ENCODE measurements around the gene PDE8B.

Gene PDE8B

DNA sequence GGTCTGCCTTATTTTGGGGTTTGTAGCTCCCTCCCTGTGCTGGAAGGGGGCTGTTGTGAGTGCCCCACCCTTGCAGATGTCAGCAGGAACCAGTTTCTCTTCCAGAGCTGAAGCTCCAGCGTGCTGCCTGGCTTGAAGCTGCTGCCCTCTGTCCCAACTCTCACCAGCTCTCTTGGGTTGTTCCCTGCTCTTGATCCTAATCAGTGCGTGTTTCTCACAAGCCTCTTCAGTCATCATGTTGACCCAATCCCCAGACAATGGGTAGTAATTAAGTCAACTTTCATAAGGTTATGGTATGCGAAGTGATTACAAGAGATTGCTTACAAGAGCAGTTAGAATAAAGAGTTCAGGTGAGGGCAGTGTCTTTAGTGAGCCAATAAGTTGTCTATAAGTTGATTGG, 57.0 kb downstream of the PDE8B start:
- Mint-ChIP-seq H3K36me3 (ENCODE audit: low read depth) (no peaks in the 10 kb centered on the region), H3K27ac (no peak overlapping the region), H3K4me1 (ENCODE audit: low read depth) (peaks cover 2% of the 10 kb centered on the region), H3K9me3 (no peaks in the 10 kb centered on the region), H3K4me3 (no peak overlapping the region), H3K27me3 (peaks cover 23% of the 10 kb centered on the region)
- DNase-seq, result no peak

DNA sequence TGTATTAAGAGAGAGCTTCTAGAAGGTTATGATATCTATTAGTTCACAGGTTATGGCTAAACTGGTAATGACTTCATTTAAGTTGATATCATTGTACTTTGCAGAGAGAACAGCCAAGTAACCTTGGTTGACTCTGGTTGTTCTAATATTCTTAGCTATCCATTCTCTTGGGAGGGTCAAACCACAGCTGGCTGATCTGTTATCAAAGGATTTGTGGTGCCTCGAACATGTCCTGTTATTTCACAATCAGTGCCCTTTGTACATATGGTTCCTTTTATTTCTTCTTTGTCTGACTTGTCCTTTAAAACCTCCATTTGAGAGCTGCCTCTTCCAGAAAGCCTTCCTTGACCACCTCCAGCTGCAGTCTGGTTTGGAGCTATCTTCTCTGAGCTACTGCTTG, 61.7 kb downstream of the PDE8B start:
- H3K9me3 Mint-ChIP-seq, result no peaks in the 10 kb centered on the region
- no peaks in the 10 kb centered on the region for H3K36me3 Mint-ChIP-seq (ENCODE audit: low read depth)
- H3K4me1 Mint-ChIP-seq (ENCODE audit: low read depth), result peaks cover 3% of the 10 kb centered on the region
- H3K27me3 Mint-ChIP-seq, result peaks cover 24% of the 10 kb centered on the region
- H3K27ac Mint-ChIP-seq, result no peak overlapping the region
- no peak for DNase-seq
- H3K4me3 Mint-ChIP-seq, result no peak overlapping the region

DNA sequence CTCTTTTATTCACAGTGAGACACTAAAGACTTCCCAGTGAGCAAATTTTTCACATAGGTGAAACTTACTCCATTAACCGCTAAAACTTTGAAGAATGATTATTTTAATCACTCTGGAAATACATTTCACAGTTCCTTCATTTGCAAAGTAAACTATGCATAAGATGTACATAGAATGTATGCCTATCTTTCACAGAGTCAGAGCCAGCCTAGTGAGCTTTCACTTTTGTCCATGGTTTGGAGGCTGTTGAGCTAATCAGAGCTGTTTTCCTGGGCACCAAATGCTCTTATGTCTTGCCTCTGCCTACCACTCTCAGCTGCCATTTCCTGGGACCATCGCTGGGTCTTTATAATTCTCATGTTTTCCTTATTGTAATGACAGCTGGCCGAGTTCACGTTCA, 67.3 kb downstream of the PDE8B start:
- Mint-ChIP-seq H3K36me3 (ENCODE audit: low read depth) (no peaks in the 10 kb centered on the region), H3K9me3 (no peaks in the 10 kb centered on the region), H3K4me3 (no peak overlapping the region), H3K27ac (peak overlapping the region; percentile 16), H3K27me3 (no peaks in the 10 kb centered on the region), H3K4me1 (ENCODE audit: low read depth) (peaks cover 13% of the 10 kb centered on the region)
- no peak for DNase-seq

DNA sequence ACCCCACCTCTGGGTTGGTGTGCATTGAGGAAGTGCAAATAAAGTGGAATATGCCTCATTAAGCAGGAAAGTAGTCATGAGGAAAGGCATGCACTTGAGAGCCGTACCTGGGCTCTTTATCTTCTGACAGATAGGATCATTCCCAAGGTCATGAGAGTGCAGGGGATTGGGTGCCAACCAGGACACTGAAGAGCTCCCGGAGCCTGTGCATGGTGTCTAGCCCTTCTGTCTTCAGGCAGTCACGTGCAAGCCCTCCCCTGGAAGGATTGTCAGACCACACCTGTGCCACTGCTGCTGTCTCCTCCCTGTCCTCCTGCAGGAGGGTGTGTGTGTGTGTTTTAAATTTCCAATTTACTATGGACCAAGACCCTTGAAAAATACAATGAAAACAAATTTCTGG, 69.6 kb downstream of the PDE8B start:
- H3K27me3 Mint-ChIP-seq, result no peaks in the 10 kb centered on the region
- H3K9me3 Mint-ChIP-seq, result no peaks in the 10 kb centered on the region

DNA sequence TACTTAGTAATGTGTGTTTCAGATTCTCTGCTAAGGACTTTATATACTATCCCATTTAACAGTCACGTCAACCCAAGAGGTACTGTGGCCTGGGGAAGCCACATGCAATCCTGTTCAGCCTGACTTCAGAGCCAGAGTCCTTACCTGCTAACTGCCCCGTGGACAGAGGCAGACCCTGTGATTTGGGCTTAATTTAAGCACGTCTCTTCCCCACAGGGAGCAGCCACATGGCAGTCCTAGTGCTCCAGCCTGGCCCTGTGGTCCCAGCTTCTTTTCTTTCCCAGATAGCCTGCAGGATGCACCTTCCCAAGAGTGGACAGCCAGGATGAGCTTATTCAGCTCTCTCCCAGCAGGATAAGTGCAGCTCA, 71.5 kb downstream of the PDE8B start:
- DNase-seq, result no peak

More for the DNA sequence above, 69.6 kb downstream of the PDE8B start:
- no peak overlapping the region for H3K27ac Mint-ChIP-seq
- DNase-seq, result no peak
- H3K36me3 Mint-ChIP-seq (ENCODE audit: low read depth), result no peaks in the 10 kb centered on the region
- no peak overlapping the region for H3K4me3 Mint-ChIP-seq
- peaks cover 13% of the 10 kb centered on the region for H3K4me1 Mint-ChIP-seq (ENCODE audit: low read depth)

DNA sequence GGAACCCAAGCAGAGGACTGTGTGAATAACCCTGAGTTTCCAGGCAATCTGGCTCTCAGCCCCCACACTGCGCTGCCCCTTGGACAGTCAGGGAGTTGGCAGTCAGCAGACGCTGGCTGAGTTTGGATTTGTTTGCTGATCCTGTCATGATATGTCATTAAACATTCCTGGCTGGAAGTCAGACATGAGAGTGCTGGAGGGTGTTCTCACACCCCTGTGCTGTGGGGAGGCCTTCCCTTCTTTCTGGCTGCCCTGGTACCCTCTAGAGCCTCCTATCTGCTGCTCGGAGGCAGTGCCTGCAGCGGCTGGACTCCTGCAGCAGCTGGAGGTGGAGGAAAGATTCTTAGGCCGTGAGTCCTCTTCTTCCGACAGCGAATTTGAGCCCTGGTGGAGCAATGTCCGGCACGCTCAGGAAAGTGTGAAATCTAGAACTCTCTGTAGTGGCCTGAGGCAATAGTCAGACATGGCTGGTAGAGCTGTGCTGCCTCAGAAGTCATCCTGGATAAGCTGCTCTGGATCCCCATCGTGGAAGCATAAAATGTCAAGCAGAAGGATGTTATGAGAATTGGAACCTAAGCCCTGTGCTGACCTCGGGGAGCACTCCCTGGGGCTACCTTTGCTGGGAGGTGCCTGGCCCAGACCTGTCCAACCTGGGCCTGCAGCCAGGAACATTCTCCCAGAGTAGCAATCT, 72.0 kb downstream of the PDE8B start:
- Mint-ChIP-seq H3K9me3 (no peaks in the 10 kb centered on the region), H3K36me3 (ENCODE audit: low read depth) (no peaks in the 10 kb centered on the region), H3K27ac (no peak overlapping the region), H3K4me1 (ENCODE audit: low read depth) (peaks cover 7% of the 10 kb centered on the region), H3K27me3 (no peaks in the 10 kb centered on the region), H3K4me3 (no peak overlapping the region)
- DNase-seq, result no peak

More for the DNA sequence above, 71.5 kb downstream of the PDE8B start:
- Mint-ChIP-seq H3K4me3 (no peak overlapping the region), H3K27ac (no peak overlapping the region), H3K9me3 (no peaks in the 10 kb centered on the region), H3K36me3 (ENCODE audit: low read depth) (no peaks in the 10 kb centered on the region), H3K4me1 (ENCODE audit: low read depth) (peaks cover 10% of the 10 kb centered on the region), H3K27me3 (no peaks in the 10 kb centered on the region)

DNA sequence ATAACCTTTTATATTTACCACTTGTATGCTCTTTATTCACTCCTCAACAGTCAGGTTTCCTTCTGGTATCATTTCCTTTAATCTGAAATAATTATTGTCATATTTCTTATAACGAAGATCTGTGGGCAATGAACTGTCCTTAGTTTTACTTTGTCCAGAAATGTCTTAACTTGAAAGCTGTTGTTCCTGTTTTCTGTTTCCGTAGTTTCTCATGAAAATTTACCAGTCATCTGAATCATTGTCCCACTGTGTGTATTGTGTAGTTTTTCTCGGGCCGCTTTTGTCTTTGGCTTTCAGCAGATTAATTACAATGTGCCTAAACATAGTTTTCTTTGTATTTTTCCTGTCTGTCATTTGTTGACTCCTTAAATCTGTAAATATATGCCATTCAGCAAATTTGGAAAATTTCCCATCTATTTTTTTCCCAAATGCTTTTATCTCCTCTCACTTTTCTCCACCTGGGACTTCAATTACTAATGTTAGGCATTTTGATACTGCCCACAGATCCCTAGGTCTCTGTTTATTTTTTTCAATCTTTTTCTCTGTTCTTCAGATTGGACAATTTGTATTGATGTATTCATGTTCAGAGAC, 74.9 kb downstream of the PDE8B start:
- DNase-seq, result no peak
- Mint-ChIP-seq H3K27ac (no peak overlapping the region), H3K27me3 (peaks cover 2% of the 10 kb centered on the region), H3K9me3 (no peaks in the 10 kb centered on the region), H3K4me3 (no peak overlapping the region), H3K4me1 (ENCODE audit: low read depth) (no peaks in the 10 kb centered on the region), H3K36me3 (ENCODE audit: low read depth) (no peaks in the 10 kb centered on the region)

DNA sequence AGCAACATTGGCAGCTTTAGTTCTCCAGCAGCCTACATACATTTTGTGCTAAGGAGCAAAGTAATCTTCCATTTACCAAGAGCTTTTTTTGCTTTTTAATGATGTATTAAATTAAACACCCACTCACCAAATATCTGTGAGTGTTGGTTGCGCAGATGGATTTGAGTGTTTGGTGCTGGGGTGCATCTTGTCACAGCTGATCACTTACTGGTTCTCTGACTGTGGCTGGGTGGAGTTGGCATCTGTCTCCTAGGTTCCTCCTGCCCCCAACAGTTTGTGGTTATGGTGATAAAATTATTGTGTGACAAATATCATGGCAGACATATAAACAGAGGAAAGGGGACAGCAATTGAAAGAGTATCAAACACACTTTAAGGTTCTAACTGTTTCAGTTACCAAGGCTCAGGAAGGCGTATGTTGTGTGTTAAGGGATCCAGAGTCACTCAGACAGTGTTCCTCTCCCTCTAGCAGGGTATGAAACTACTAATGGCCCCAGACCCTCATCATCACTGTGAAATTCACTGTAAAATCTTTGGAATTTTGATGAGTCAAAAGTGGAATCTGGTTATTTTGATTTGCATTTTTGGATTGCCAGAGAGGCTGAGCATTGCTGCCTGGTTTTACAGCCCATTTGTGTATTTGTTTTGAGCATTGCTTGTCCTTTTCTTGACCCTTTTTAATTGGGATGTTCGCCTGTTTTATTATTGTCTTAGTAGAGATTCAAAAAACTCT, 81.7 kb downstream of the PDE8B start:
- Mint-ChIP-seq H3K4me1 (ENCODE audit: low read depth) (no peaks in the 10 kb centered on the region), H3K36me3 (ENCODE audit: low read depth) (no peaks in the 10 kb centered on the region), H3K27me3 (peaks cover 18% of the 10 kb centered on the region), H3K9me3 (no peaks in the 10 kb centered on the region), H3K4me3 (no peak overlapping the region), H3K27ac (no peak overlapping the region)
- DNase-seq, result no peak

DNA sequence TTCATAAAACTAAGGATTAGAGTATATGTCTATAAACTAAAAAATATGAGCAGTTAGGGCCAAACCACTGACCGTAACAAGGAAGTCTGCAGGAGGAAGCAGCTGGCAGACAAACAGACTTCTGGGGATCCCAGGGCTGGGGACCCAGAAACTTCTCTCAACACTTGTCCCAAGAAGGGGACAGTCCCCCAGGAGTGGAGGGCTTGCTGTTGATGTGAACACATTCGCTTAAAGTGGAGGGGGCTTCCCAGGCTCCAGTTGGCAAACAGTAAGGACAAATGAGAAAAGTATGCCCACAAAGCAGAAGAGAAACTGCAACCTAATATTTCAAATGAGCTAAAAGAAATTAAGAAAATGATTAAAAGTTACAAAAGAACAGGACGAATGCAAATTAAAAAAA, 83.7 kb downstream of the PDE8B start:
- Mint-ChIP-seq H3K27ac (no peak overlapping the region), H3K9me3 (no peaks in the 10 kb centered on the region), H3K27me3 (peaks cover 23% of the 10 kb centered on the region), H3K4me3 (no peak overlapping the region), H3K36me3 (ENCODE audit: low read depth) (no peaks in the 10 kb centered on the region), H3K4me1 (ENCODE audit: low read depth) (no peaks in the 10 kb centered on the region)
- no peak for DNase-seq

DNA sequence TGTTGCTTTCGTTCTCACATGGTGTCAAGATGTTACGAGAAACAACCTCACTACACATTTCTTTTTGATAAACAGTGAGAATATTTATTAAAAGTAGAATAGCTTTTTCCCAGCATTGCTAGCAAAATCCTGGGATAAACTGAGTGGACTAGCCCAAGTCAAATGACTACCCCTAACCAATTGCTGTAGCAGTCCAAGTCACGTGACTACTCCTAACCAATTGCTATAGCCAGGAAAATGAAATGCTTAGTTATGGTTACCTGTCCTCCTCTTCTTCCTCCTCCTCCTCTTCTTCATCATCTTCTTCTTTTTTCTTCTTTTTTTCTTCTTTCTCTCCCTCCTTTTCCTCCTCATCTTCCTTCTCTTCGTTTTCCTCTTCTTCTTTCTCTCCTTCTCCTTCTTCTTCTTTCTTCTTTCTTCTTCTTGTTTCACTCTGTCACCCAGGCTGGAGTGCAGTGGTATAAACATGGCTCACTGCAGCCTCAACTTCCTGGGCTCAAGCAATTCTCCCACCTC, 85.4 kb downstream of the PDE8B start:
- Mint-ChIP-seq H3K4me3 (no peak overlapping the region), H3K4me1 (ENCODE audit: low read depth) (no peaks in the 10 kb centered on the region), H3K36me3 (ENCODE audit: low read depth) (no peaks in the 10 kb centered on the region), H3K27ac (no peak overlapping the region), H3K9me3 (no peaks in the 10 kb centered on the region), H3K27me3 (peaks cover 23% of the 10 kb centered on the region)
- DNase-seq, result no peak

DNA sequence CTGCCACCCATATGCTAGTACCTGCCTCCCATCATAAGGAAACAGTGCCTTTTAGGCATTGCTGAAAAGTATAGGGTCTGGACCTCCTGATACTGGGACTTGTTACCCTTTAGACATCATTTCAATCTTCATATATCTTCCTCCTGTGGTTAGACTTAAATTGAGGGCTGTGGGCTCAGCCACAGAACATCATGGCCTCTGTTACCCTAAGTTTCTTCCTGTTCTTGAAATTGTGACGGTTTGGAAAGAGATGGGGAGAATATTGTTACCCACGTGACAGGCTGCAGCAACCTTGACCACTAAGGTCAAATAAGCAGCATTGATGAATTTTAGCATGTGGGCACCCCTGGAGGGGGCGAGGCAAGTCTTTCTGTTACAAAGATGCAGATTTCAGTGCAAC, 87.7 kb downstream of the PDE8B start:
- H3K9me3 Mint-ChIP-seq, result no peaks in the 10 kb centered on the region
- no peaks in the 10 kb centered on the region for H3K36me3 Mint-ChIP-seq (ENCODE audit: low read depth)
- H3K27me3 Mint-ChIP-seq, result peaks cover 23% of the 10 kb centered on the region
- no peak for DNase-seq
- H3K27ac Mint-ChIP-seq, result no peak overlapping the region
- no peaks in the 10 kb centered on the region for H3K4me1 Mint-ChIP-seq (ENCODE audit: low read depth)
- no peak overlapping the region for H3K4me3 Mint-ChIP-seq

DNA sequence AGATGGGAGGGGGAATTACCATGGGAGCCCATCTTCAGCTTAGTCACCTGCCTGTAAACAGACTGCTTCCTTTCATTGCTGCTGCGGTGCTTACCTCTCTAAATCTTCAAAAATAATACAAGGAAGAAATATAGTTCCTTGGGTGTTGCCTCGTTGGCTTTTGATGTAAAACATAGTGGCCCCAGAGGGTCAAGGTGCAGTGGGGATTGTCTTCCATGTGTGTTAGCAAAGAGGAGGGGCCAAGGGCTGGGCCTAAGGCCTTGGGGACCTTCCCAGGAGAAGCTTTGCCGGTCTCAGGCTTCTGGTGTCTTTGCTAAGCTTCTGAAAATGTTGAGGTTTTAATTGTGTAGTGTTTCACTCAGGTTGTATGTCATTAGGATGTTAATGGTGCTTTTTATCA, 90.0 kb downstream of the PDE8B start:
- Mint-ChIP-seq H3K4me3 (no peak overlapping the region), H3K4me1 (ENCODE audit: low read depth) (no peaks in the 10 kb centered on the region), H3K27me3 (peaks cover 19% of the 10 kb centered on the region), H3K9me3 (no peaks in the 10 kb centered on the region), H3K36me3 (ENCODE audit: low read depth) (no peaks in the 10 kb centered on the region), H3K27ac (no peak overlapping the region)
- DNase-seq, result no peak

DNA sequence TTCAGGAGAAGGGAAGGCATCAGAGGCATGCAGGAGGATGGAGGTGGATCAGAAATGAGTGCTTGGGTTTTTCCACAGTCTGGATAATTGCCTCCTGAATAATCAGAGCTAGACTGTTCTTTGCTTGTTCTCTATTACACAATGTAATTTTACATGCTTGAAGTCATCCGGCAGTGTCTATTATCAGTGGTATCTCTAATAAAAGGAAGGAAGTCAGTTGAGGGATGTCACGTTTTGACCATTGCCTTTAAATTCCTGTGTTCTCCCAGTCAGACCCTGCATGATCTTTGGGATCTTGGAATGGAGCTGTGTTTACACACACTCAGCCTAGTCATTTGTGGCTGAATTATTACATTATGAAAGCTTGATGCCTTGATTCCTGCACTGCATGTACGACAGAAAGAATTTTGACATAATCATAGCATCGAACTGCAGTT, 91.0 kb downstream of the PDE8B start:
- Mint-ChIP-seq H3K27ac (no peak overlapping the region), H3K9me3 (no peaks in the 10 kb centered on the region), H3K4me1 (ENCODE audit: low read depth) (no peaks in the 10 kb centered on the region), H3K4me3 (no peak overlapping the region), H3K27me3 (peaks cover 14% of the 10 kb centered on the region), H3K36me3 (ENCODE audit: low read depth) (no peaks in the 10 kb centered on the region)
- no peak for DNase-seq

DNA sequence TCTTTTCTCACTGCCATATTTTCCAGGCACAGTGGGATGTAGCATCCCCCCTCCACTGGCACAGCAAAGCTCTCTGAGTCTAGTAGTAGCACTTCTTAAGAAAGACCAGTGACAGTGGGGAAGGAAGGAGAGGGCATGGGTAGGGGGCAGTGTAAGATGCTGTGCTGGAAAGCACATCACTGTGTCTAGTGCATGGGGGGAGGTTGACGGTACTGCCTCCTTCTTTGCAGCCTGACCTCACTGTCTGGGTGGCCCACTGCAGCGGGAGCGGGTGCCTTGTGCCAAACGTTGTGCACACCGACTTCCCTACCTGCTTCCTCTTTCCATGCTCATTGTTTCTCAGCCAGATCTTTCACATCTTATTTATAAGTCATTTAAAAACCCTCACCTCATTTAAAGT, 91.8 kb downstream of the PDE8B start:
- no peak for DNase-seq
- Mint-ChIP-seq H3K9me3 (no peaks in the 10 kb centered on the region), H3K4me3 (no peak overlapping the region), H3K27me3 (peaks cover 7% of the 10 kb centered on the region), H3K27ac (no peak overlapping the region), H3K4me1 (ENCODE audit: low read depth) (no peaks in the 10 kb centered on the region), H3K36me3 (ENCODE audit: low read depth) (no peaks in the 10 kb centered on the region)

DNA sequence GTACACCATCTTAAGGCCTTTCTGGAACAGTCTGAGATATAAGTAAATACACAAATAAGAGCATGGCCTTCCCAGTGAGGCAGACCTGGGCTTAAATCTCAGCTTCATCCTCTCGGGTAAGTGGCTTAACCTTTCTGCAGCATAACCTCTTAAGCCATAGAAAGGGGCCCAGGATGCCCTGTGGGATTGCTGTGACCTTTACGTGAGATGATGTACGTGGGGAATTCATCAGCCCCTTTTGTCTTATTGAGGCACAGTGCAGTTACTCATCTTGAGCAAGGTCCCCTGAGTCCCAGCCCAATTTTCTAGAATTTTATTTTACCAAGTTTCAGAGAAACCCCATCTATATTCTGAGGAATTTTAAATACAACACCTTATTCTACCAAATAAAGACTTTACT, 92.2 kb downstream of the PDE8B start:
- no peaks in the 10 kb centered on the region for H3K36me3 Mint-ChIP-seq (ENCODE audit: low read depth)
- H3K27ac Mint-ChIP-seq, result no peak overlapping the region
- no peak for DNase-seq
- peaks cover 3% of the 10 kb centered on the region for H3K27me3 Mint-ChIP-seq
- no peaks in the 10 kb centered on the region for H3K9me3 Mint-ChIP-seq
- H3K4me1 Mint-ChIP-seq (ENCODE audit: low read depth), result no peaks in the 10 kb centered on the region
- H3K4me3 Mint-ChIP-seq, result no peak overlapping the region

Measured in activated T-cell treated with anti-CD3 and anti-CD28 coated beads, Interleukin-2, amount 50 U/mL, for 24 hours (primary cell).